ENCODE results near the gene TBC1D9B.

The TBC1D9B gene

DNA sequence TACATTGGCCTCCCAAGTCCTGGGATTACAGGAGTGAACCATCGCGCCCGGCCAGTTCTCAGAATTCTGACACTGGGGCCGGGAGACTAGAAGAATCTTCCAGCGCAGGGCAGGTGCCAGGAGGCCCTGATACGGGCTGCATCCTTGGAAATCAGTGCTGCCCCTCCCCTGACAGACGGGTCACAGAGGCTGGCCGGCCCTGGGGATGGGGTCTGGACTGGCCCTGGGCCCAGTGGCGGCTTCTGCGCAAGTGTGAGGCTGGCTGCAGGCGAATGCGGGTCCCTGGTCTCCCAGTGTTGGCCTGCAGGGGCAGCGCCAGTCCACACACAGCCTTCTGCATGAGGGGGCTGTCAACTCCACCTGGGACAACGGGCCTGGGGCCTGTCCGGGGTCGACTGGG, 831 bp upstream of the TBC1D9B start:
- no peak for DNase-seq (ENCODE audit: low read depth in 2 of 2, low spot score in 1 of 2)

- no peak for DNase-seq (ENCODE audit: low read depth in 2 of 2, low spot score in 1 of 2)
Observed at GRCh38 chr5:179906795-179907555, 722 bp downstream of the TBC1D9B start.

- no peak for DNase-seq (ENCODE audit: low read depth in 2 of 2, low spot score in 1 of 2)
Observed at GRCh38 chr5:179906294-179906794, 1.4 kb downstream of the TBC1D9B start.

- DNase-seq (ENCODE audit: low read depth in 2 of 2, low spot score in 1 of 2): no peak
Observed at GRCh38 chr5:179905161-179905560, 2.5 kb downstream of the TBC1D9B start.

DNA sequence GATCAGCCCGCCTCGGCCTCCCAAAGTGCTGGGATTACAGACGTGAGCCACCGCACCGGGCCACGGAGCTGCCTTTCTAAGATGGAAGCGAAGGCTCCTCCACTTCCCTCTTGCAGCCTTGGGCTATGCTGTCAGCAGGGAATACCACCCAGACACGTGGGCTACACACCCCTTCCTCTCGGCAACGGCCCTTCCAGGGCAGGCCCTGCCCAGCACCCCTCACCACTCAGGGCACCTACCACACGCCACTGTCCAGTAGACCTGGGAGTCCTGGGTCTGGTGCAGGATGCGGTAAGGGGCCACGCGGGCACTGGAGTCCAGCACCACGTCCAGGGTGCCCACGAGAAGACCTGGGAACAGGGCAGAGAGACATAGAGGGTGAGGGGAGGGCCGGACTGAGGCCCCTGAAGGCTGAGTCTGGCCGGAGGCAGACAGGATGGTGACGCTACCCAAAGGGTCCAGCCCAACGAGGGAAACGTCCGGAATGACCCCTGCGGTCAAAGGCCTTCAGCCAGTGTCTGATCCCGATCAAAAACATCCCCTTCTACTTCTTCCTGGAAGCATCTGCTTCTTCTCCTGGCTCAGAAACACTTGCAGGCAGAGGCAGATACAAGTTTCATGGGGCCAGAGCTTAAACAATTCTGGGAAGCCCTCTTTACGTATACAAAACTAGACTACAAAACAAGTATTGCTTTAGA, 3.1 kb downstream of the TBC1D9B start:
- DNase-seq (ENCODE audit: low read depth in 2 of 2, low spot score in 1 of 2): no peak

GRCh38 chr5:179902763-179903158, 4.9 kb downstream of the TBC1D9B start:
- DNase-seq (ENCODE audit: low read depth in 2 of 2, low spot score in 1 of 2): no peak

DNA sequence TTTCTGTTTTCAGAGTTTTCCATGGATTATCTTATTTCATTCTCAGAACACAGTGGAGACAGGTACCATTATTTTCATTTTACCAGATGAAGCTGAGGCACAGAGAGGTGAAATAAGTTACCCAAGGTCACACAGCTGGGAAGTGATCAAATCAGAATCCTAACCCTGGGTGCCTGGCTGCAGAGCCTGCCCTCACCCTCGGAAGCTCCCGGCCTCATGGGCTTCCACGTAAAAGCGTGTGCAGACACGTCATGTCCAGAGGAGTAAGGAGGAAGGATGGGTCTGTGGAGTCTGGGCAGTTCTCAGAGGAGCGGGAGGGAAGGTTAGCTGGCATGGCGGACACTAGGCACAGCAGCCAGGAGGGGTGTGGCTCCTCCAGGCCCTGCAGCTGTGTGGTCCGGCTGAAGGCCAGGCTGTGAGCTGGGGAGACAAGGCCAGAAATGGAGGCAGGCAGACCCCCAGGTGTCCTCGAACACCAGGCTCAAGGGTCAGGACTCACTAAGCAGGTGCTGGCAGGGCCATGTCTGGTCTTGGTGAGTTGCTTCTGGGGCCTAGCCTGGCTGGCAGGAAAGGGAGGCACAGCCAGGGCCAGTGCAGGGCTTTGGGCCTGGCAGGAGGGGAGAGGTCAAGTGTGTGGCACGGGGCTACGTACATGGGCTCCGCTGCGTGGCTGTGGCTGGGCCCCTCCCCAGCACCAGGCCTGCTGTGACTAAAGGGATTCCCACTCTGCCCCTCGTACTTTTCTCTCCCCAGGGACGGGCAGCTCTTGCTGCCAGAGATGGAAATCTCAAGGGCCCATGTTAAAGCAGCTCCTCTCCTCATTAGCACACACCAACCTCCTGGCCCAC, 5.6 kb downstream of the TBC1D9B start:
- no peak for DNase-seq (ENCODE audit: low read depth in 2 of 2, low spot score in 1 of 2)

DNA sequence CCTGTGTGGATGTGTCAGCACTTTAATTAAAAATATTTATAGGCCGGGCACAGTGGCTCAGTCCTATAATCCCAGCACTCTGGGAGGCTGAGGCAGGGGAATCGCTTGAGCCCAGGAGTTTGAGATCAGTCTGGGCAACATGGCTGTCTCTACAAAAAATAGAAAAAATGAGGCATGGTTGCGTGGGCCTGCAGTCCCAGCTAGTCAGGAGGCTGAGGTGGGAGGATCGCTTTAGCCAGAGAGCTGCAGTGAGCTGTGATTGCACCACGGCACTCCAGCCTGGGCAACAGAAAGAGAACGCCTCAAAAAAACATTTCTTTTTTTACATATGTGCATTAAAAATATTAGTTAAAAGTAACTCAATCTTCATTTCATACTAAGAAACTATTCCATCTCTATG, 6.2 kb downstream of the TBC1D9B start:
- no peak for DNase-seq (ENCODE audit: low read depth in 2 of 2, low spot score in 1 of 2)

GRCh38 chr5:179900711-179901110, 7.0 kb downstream of the TBC1D9B start:
- DNase-seq (ENCODE audit: low read depth in 2 of 2, low spot score in 1 of 2): no peak

DNA sequence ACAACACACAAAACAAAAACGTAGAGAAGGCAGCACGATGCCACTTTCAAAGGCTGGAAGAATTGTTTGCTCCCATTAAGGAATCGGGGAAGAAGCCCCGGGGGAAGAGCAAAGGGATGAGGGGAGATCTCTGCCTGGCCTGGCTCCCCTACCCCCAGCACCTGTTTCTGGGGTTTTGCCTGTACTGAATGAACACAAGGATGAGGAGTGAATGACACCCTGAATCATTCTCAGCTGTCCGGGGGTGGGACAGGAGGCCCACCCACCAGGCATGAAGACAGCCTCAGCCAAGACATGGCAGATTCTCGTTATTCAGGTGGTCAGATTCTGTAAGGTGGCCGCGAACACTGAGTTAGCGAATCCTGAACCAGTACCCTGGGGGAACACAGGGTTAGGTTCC, 7.5 kb downstream of the TBC1D9B start:
- DNase-seq (ENCODE audit: low read depth in 2 of 2, low spot score in 1 of 2): no peak

DNA sequence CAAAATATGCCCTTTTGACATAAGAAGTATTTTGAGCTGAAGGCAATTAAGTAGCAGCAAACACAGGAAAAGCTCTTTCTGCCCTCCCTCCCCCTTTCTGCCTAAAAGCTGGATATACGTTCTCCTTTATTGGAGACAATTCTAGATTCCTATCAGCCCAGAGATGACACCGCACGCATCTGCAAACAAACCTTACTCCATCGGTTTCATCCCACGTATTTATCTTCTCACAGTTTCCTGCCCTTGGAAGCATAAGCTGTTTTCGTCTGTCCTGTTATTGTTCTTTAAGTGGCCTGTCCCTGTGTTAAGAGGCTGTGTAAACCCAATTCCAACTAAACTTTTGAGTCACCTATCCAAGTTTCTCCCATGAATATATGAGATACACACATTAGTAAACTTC, 11.8 kb downstream of the TBC1D9B start:
- no peak for DNase-seq (ENCODE audit: low read depth in 2 of 2, low spot score in 1 of 2)

- no peak for DNase-seq (ENCODE audit: low read depth in 2 of 2, low spot score in 1 of 2)
Observed at GRCh38 chr5:179893958-179894895, 13.5 kb downstream of the TBC1D9B start.

- no peak for DNase-seq (ENCODE audit: low read depth in 2 of 2, low spot score in 1 of 2)
Observed at GRCh38 chr5:179893076-179893957, 14.4 kb downstream of the TBC1D9B start.

GRCh38 chr5:179892255-179892654, 15.4 kb downstream of the TBC1D9B start:
- DNase-seq (ENCODE audit: low read depth in 2 of 2, low spot score in 1 of 2): no peak

DNA sequence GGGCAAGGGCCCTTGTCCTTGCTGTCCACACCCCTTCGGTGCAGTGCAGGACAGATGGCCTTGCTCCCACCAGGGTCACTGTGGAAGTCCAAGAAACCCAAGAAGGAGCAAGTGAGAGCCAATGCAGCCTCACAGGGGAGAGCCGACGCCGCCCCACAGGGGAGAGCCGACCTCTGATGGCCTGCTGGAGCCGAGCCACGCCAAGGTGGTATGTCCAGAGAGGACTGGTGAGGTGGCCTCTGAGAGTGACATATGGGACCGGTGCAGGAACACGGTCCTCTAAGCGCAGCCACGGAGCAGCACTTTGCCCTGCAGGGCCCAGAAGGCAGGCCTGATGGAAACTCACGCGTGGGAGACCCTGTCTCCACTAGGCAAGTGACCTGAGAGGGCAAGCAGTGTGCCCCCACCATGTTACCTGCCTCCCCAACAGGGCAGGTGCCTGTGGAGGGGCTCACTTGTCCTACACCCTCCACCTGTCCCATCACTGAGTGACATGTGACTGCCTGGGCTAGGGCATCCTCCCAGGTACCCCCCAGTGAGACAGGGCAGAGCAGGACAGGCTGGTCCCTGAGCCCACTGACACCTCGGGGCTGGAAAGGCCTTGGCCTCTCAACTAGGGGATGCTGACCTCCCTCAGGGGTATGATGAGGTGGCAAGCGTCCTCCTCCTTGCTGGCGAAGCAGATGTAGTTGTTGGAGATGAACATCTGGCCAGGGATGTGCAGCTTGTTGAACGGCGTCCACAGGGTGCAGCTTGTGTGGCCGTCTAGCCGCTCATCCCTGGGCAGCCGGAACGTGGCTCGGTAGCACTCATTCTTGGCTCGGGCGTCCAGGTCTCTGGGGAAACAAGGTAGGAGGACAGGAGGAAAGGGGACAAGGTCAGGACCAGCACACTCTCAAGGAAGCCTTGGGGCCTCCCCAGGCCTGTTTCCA, 16.7 kb downstream of the TBC1D9B start:
- DNase-seq (ENCODE audit: low read depth in 2 of 2, low spot score in 1 of 2): no peak

DNA sequence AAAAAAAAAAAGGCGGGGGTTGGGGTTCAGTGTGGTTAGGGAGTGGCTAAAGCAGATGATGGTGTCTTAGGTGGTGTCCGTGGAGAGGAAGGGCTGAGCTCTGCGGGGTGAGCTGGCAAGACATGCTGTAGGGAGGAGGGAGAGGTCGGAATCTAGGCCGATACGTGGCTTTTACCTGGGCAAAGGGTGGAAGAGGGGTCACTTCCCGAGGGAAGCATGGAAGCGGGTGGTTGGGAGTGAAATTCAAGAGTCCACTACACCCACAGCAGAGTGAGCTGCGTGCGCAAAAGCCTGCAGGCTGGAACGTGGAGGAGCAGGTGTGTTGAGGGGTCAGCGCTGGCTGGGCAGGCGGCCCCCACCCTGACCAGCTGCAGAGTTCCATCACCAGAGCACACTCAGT, 17.8 kb downstream of the TBC1D9B start:
- no peak for DNase-seq (ENCODE audit: low read depth in 2 of 2, low spot score in 1 of 2)

DNA sequence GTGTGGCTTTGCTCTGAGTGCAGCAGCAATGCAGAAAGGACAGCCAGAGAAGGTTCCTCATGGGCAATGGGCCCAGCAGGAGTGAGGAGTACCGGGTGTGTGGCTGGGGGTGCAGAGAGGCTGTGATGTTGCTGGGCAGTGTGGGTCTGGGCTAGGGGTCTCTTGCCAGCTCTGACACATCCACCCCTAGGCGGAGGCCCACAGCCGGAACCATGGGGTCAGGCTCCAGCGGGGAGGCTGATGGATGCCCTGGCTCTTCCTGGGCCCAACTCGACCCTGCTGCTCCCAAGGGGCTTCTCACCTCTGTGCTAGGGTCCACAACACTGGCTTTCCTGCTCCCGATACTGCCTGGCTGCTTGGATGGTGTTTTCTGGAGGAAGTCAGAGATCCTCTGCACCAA, 19.9 kb downstream of the TBC1D9B start:
- no peak for DNase-seq (ENCODE audit: low read depth in 2 of 2, low spot score in 1 of 2)

- DNase-seq (ENCODE audit: low read depth in 2 of 2, low spot score in 1 of 2): no peak
Observed at GRCh38 chr5:179887095-179887494, 20.6 kb downstream of the TBC1D9B start.
